GM19467 (cell line): Measurements from ENCODE around the gene FHOD3.
"Not testable (repeated sequence)": the region's sequence is repeated elsewhere in the genome, so short reads cannot be mapped to it uniquely, and the experiment has no call there.

ENCODE experiments used
- ATAC-seq: cut with Tn5 transposase; IDR thresholded peaks from one replicate; pipeline ENCODE4 v1.9.1; 2021; ENCODE audit warnings: mild to moderate bottlenecking, moderate library complexity; ENCODE audit not compliant: unreplicated experiment

Gene FHOD3

GRCh38 chr18:36761186-36761698 lies 463.7 kb downstream of the FHOD3 start:
- ATAC-seq = no peak

DNA sequence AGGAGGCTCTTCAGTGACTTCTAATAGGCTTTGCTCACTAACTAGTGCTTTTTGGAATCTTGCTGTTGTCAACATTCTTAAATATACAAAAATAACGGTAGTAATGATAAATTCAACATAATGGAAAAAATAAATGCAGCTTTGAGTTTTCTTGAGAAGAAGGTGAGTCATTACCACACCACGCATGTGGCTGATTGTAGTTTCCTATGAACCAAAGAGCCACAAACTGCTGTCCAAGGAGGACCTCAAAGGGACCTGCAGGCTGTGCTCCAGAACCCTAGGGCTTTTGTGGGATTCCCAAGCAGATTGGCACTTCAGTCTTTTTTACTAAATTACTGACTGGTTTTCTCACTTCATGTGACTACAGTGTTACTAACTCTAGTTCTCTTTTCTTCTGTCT lies 464.6 kb downstream of the FHOD3 start:
- ATAC-seq = no peak

DNA sequence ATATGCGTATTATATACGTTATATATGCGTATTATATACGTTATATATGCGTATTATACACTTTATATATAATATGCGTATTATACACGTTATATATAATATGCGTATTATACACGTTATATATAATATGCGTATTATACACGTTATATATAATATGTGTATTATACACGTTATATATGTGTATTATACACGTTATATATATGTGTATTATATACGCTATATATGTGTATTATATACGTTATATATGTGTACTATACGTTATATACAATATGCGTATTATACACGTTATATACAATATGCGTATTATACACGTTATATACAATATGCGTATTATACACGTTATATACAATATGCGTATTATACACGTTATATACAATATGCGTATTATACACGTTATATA lies 465.5 kb downstream of the FHOD3 start:
- not testable (repeated sequence) for ATAC-seq

DNA sequence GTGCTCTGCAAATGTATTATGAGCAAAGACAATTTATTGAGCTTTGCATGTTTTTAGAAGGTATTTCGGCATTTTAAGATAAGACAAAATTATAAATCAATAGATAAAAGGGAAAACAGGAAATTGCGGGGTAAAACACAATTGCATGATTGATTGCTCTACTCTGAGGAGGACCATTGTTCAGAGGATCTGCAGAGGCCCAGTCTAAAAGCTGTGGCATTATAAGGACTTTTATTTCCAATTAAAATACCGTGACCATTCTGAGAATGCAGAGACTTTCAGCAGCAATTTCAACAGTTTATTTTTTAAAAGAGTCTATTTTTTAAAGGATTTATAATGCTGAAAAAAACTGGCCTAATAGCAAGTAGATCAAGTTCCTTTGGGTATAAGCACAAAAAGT lies 469.3 kb downstream of the FHOD3 start:
- ATAC-seq = no peak

- no peak for ATAC-seq
Observed at GRCh38 chr18:36769172-36769571, 471.7 kb downstream of the FHOD3 start.

GRCh38 chr18:36769611-36770314 lies 472.2 kb downstream of the FHOD3 start:
- no peak for ATAC-seq

GRCh38 chr18:36770315-36770946 lies 472.9 kb downstream of the FHOD3 start:
- no peak for ATAC-seq

DNA sequence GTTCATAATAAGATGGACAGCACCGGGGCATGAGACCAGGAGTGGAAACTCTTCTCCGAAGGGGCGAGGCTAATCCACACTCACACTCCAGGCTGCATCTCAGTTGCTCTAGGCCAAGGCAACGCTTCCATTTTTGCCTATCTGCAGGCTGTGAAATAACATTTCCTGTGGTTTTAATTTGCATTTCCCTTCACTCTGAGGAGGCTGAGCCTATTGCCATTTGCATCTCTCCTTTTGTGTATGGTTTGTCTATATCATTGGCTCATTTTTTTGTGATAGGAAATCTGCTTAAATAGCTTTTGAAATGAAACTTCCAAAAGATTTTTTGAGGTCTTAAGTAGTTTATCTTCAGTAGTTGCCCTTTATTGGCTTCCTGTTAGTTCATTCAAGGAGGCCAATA lies 473.7 kb downstream of the FHOD3 start:
- no peak for ATAC-seq

- no peak for ATAC-seq
Observed at GRCh38 chr18:36772241-36772723, 474.8 kb downstream of the FHOD3 start.

DNA sequence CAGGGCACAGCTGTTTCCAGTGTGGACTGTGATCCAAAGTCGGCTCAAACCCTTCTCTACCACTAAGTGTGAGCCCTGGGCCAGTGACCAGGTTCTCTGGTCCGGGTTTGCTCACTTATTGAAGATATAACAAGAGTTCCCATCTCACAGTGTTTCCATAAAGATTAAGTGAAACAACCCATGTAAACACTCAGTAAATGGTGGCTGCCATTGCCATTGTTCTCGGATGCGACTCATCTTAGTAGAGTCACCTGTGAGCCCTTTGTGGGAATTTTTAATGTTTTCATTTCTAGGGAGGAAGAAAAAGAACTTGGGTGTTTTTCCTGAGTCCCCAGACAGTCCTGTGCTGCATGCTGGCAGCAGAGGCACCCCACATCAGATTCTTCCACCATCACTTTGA lies 477.9 kb downstream of the FHOD3 start:
- no peak for ATAC-seq

DNA sequence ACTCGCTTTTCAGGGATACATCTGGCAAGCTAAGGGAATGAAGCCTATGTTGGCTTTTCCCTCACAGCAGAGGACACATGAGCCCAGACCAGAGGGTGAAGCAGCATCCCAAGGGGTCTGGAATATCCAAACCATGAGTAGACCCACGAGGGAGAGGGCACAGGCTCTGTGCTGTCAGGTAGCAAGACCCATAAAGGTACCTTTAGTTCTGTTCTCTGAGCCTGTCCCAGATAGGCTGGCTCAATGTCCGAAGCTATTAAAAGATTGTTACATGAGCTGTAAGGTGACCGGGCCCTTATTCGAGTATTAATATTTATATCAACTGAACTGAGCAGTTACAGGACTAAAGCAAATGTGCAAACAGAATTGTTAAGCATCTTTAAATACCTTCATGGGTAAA lies 479.1 kb downstream of the FHOD3 start:
- ATAC-seq = no peak

GRCh38 chr18:36777566-36777965 lies 480.1 kb downstream of the FHOD3 start:
- ATAC-seq = no peak

GRCh38 chr18:36780748-36781147 lies 483.2 kb downstream of the FHOD3 start:
- no peak for ATAC-seq

DNA sequence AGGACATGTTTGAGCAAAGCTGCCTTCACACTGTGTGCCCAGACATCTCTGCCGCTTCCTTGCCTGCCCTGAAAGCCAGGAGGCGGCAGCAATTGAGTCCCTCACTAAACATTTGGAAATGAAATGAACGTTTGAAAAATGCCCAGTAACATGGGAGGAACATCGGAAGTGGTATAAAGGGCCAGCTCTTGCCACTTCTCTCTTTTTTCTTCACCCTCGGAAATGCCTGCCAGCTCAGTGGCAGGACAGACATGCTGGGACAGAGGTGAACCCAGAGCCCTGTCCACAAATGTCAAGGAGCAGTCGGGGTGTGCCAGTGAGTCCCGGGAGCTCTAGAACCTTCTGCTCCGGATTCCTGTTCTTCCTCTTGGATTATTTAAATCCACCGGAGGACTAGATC lies 485.2 kb downstream of the FHOD3 start:
- ATAC-seq = no peak

DNA sequence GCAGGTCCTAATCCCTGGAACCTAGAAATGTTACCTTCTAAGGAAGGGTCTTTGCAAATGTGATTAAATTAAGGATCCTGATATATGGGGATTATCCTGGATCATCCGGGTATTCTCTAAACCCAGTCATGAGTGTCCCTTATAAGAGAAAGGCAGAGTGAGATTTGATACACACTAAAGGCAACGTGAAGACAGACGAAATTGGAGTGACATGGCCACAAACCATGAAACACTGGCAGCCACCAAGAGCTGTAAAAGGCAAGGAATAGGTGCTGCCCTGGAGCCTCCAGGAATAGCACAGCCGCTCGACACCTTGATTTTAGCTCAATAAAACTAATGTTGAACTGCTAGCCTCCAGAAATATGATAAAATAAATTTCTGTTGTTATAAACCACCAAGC lies 486.3 kb downstream of the FHOD3 start:
- no peak for ATAC-seq

DNA sequence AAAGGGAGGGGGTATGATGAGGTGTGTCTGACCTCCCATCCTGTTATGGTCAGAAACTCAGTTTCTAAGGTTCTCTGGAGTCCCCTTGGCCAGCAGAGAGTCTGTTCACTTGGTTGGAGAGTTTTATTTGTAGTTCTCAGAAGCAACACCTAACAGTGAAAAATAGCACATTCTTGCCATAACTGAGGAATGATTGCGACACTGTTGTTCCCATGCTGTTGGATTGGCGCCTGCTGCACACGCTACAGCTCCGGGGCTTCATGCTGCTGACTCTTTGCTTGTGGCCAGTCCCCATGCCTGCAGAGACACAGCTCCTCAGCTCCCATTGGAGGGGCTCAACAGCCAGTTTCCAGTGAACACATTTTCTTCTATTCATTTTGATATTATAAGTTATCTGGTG lies 489.2 kb downstream of the FHOD3 start:
- no peak for ATAC-seq

- no peak for ATAC-seq
Observed at GRCh38 chr18:36792634-36793283, 495.2 kb downstream of the FHOD3 start.

- no peak for ATAC-seq
Observed at GRCh38 chr18:36798738-36799473, 501.4 kb downstream of the FHOD3 start.

DNA sequence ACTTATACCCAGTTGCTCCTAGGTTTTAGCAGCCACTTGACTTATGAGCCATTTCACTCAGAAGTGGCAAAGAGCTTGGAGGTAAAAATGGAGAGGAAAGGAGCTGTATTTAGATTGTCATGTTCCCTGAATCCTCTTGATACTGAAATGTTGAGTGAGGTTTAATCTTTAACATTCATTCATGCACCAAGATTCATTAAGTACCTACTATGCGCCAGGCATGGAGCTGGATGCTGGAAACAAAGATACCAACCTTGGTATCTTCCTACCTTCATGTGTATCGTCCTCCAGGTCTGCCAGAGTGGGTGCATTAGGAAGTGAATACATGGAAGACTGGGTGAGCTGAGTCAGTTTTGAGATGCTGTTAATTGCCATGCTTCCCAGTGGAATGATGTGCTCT lies 507.6 kb downstream of the FHOD3 start:
- ATAC-seq = no peak

DNA sequence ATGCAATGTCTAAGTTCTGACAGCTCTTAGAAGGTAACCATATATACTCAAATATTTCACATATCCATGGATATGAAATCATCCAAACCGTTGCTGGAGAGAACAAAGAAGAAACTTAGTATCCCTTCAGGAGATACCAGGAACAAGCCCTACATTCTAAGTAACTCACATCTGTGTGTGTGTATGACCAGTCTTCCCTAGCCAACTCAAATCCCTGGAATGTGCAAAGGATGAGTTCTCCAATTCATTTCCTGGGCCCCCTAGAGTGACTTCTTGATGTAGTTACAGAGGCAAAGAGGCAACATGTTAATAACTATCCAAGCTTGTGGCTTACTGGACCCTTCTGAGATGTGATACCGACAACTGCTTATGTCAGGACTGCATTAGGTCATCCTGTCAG lies 511.2 kb downstream of the FHOD3 start:
- no peak for ATAC-seq
